GM12801 (cell line): ENCODE data around the gene IFI27L1.

ENCODE experiments used
- CTCF ChIP-seq: IDR thresholded peaks from one replicate; pipeline ENCODE4 v1.5.1; 2011; ENCODE audit warnings: control low read depth; ENCODE audit not compliant: insufficient read length; ENCODE audit errors: extremely low read depth

IFI27L1 gene

GRCh38 chr14:94115631-94116030, 34.5 kb downstream of the IFI27L1 start:
- no peak for TF ChIP-seq CTCF

GRCh38 chr14:94116701-94117100, 35.6 kb downstream of the IFI27L1 start:
- TF ChIP-seq CTCF: no peak

- no peak for TF ChIP-seq CTCF
These were observed 36.7 kb downstream of the IFI27L1 start for GRCh38 chr14:94117856-94118255.

GRCh38 chr14:94119071-94119470, 38.0 kb downstream of the IFI27L1 start:
- TF ChIP-seq CTCF: no peak

GRCh38 chr14:94120667-94121340, 39.7 kb downstream of the IFI27L1 start:
- TF ChIP-seq CTCF: no peak

GRCh38 chr14:94121485-94121884, 40.4 kb downstream of the IFI27L1 start:
- no peak for TF ChIP-seq CTCF

- TF ChIP-seq CTCF: no peak
These were observed 41.3 kb downstream of the IFI27L1 start for GRCh38 chr14:94122438-94122837.
